ENCODE data around the gene LCN2. TPM values are rescaled to one million over a fixed set of nuclear protein-coding genes. Genes with fewer than 3 reads are reported as not detected.

The LCN2 gene
- total and polyA plus RNA-seq, 9 of the 15 experiments (the other 6 are each of a cell fraction or from before 2014, with no cell fraction given) = 0.10 to 1.2 (median 0.44) TPM; not detected in 1

- TF ChIP-seq ID3 (CRISPR knock-in tag; IDR thresholded peaks at IDR 0.05) (no peak), ID3 (tag; IDR thresholded peaks at IDR 0.05) (peak; percentile 64; the same call in 1 of the 2 replicates), CAMTA2 (CRISPR knock-in tag; conservative IDR thresholded peaks at IDR 0.05) (no peak; the same call in 1 of the 2 replicates), TSHZ1 (CRISPR knock-in tag; IDR thresholded peaks at IDR 0.05) (no peak), HDAC8 (tag; IDR thresholded peaks at IDR 0.05) (0 out of 2 replicates have a peak, but pooled peaks have one; percentile 56), THRA (IDR thresholded peaks at IDR 0.05) (no peak), ARID4B (CRISPR knock-in tag; IDR thresholded peaks at IDR 0.05) (no peak), KLF10 (CRISPR knock-in tag; IDR thresholded peaks at IDR 0.05) (no peak), TRIM25 (IDR thresholded peaks at IDR 0.05; ENCODE audit: borderline replicate concordance) (no peak), ZNF274 (IDR thresholded peaks at IDR 0.05; ENCODE audit: borderline replicate concordance, low read depth, low read length) (no peak), SUPT5H (IDR thresholded peaks at IDR 0.05) (peak; percentile 98), CREM (IDR thresholded peaks at IDR 0.05; ENCODE audit: low read depth) (no peak), ZNF655 (CRISPR knock-in tag; IDR thresholded peaks at IDR 0.05) (no peak), ZNF586 (CRISPR knock-in tag; conservative IDR thresholded peaks at IDR 0.05) (peak; percentile 5)
Observed at GRCh38 chr9:128159784-128160602, 10.7 kb downstream of the LCN2 start, which contains the start of gene BBLN (continued).
